ENCODE measurements around the gene SARS1.

SARS1 gene

DNA sequence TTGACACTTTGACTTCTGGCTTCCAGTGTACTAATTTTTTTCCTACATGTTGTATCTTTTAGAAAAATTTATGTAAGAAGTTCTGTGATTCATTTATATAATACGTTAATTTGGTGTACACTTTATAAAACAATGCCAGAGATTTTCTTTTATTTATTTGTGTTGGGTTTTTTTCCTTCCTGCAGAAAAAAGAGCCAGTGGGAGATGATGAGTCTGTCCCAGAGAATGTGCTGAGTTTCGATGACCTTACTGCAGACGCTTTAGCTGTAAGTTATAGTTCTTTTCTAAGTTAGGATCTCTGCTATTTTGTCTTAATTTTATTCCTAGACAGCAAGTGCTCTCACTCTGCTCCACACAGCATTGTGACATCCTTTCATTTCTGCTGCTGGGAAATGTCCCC lies 14.4 kb downstream of the SARS1 start:
- no peak overlapping the region for H3K4me3 ChIP-seq (ENCODE audit: low read depth in 1 of 2, low read length in 2 of 2)
- no peaks in the 10 kb centered on the region for H3K27me3 ChIP-seq (ENCODE audit: insufficient read depth, low read length, poor library complexity)
- H3K36me3 ChIP-seq (ENCODE audit: insufficient read depth, low read length), result peaks cover 90% of the 10 kb centered on the region
- TF ChIP-seq, protein P1, sequence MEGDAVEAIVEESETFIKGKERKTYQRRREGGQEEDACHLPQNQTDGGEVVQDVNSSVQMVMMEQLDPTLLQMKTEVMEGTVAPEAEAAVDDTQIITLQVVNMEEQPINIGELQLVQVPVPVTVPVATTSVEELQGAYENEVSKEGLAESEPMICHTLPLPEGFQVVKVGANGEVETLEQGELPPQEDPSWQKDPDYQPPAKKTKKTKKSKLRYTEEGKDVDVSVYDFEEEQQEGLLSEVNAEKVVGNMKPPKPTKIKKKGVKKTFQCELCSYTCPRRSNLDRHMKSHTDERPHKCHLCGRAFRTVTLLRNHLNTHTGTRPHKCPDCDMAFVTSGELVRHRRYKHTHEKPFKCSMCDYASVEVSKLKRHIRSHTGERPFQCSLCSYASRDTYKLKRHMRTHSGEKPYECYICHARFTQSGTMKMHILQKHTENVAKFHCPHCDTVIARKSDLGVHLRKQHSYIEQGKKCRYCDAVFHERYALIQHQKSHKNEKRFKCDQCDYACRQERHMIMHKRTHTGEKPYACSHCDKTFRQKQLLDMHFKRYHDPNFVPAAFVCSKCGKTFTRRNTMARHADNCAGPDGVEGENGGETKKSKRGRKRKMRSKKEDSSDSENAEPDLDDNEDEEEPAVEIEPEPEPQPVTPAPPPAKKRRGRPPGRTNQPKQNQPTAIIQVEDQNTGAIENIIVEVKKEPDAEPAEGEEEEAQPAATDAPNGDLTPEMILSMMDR (IDR thresholded peaks at IDR 0.05; ENCODE audit: borderline replicate concordance, extremely low read depth, low read length, poor library complexity, severe bottlenecking), result no peak
- no peak for TF ChIP-seq EZH2 (IDR thresholded peaks at IDR 0.05; ENCODE audit: borderline replicate concordance, low read depth, low read length, severe bottlenecking)
- no peak overlapping the region for H3K4me2 ChIP-seq (ENCODE audit: insufficient read depth, low read length)
- H3K4me1 ChIP-seq (ENCODE audit: insufficient read depth, low read length), result no peaks in the 10 kb centered on the region
- no peak for ATAC-seq (ENCODE audit: insufficient read depth, low read depth)
- peaks cover 35% of the 10 kb centered on the region for H3K79me2 ChIP-seq (ENCODE audit: insufficient read depth, low read length)
- DNase-seq, result no peak
- H4K20me1 ChIP-seq (ENCODE audit: insufficient read depth, low read length), result no peaks in the 10 kb centered on the region; the same call in 1 of the 2 replicates
- H2AFZ ChIP-seq (ENCODE audit: low read depth, low read length), result no peak overlapping the region
- H3K9ac ChIP-seq (ENCODE audit: low read depth, low read length), result no peak overlapping the region
- H3K9me3 ChIP-seq (ENCODE audit: insufficient read depth, low read length, severe bottlenecking), result no peaks in the 10 kb centered on the region
- H3K27ac ChIP-seq (ENCODE audit: low read length), result no peak overlapping the region

DNA sequence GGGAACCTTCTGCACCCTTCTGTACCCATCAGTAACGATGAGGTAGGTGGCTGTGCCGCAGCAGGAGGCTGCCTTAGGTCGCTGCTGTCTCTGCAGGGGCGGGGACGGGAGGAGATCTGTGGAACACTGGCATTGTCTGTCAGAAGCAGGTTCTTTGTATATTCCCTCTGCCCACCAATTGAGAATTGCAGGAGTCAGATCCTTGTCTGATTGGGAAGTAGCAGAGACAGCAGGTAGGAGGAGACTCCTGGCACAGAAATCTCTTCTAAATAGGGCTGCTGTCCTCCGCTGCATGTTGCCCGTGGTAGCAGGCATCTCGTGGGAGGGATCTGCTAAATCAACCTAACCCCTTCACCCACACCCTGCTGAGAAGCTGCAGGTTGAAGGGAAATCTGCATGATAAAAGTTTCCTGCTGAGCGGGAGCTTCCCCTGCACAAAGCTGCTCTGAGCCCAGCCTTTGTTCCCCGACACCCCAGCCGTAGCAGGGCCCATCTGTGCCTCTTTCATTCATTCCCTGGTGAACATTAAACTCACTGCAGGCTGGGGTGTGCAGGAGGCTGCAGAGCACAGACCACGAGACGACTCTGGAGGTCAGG lies 15.9 kb downstream of the SARS1 start:
- TF ChIP-seq, protein P1 (IDR thresholded peaks at IDR 0.05; ENCODE audit: borderline replicate concordance, extremely low read depth, low read length, poor library complexity, severe bottlenecking), result no peak
- TF ChIP-seq EZH2 (IDR thresholded peaks at IDR 0.05; ENCODE audit: borderline replicate concordance, low read depth, low read length, severe bottlenecking), result no peak
- peaks cover 21% of the 10 kb centered on the region for H3K79me2 ChIP-seq (ENCODE audit: insufficient read depth, low read length)
- no peak overlapping the region for H2AFZ ChIP-seq (ENCODE audit: low read depth, low read length)
- H3K9ac ChIP-seq (ENCODE audit: low read depth, low read length), result no peak overlapping the region
- ATAC-seq (ENCODE audit: insufficient read depth, low read depth) (no peak), DNase-seq (no peak)
- no peaks in the 10 kb centered on the region for H3K27me3 ChIP-seq (ENCODE audit: insufficient read depth, low read length, poor library complexity)
- no peaks in the 10 kb centered on the region; the same call in 1 of the 2 replicates for H4K20me1 ChIP-seq (ENCODE audit: insufficient read depth, low read length)
- no peak overlapping the region for H3K4me2 ChIP-seq (ENCODE audit: insufficient read depth, low read length)
- H3K36me3 ChIP-seq (ENCODE audit: insufficient read depth, low read length), result peaks cover 92% of the 10 kb centered on the region
- H3K4me3 ChIP-seq (ENCODE audit: low read depth in 1 of 2, low read length in 2 of 2), result no peak overlapping the region
- H3K27ac ChIP-seq (ENCODE audit: low read length), result no peak overlapping the region
- H3K4me1 ChIP-seq (ENCODE audit: insufficient read depth, low read length), result no peaks in the 10 kb centered on the region
- no peaks in the 10 kb centered on the region for H3K9me3 ChIP-seq (ENCODE audit: insufficient read depth, low read length, severe bottlenecking)

DNA sequence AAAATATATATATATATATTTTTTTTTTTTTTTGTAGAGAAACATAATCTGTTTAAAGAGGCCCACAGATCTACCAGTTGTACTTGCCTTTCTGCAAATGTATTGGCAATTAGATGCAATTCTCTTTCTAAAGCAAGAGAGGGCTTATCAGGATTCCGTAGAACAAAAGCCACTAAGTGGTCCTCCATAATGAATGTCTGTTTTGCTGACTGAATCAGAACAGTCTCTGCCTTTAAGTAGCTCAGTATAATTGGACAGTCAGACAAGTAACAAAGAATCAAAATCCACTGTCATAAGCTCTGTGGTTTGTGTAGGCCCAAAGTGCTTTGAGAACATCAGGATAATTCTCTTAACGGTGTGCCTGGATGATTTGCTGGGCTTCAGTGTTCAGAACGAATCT lies 17.3 kb downstream of the SARS1 start:
- Histone ChIP-seq H3K9me3 (ENCODE audit: insufficient read depth, low read length, severe bottlenecking) (no peaks in the 10 kb centered on the region), H4K20me1 (ENCODE audit: insufficient read depth, low read length) (no peaks in the 10 kb centered on the region; the same call in 1 of the 2 replicates), H3K36me3 (ENCODE audit: insufficient read depth, low read length) (peaks cover 92% of the 10 kb centered on the region), H3K4me1 (ENCODE audit: insufficient read depth, low read length) (no peaks in the 10 kb centered on the region), H3K4me3 (ENCODE audit: low read depth in 1 of 2, low read length in 2 of 2) (no peak overlapping the region), H3K9ac (ENCODE audit: low read depth, low read length) (no peak overlapping the region), H3K79me2 (ENCODE audit: insufficient read depth, low read length) (peaks cover 7% of the 10 kb centered on the region), H2AFZ (ENCODE audit: low read depth, low read length) (no peak overlapping the region), H3K4me2 (ENCODE audit: insufficient read depth, low read length) (no peak overlapping the region), H3K27me3 (ENCODE audit: insufficient read depth, low read length, poor library complexity) (no peaks in the 10 kb centered on the region), H3K27ac (ENCODE audit: low read length) (no peak overlapping the region)
- DNase-seq (no peak), ATAC-seq (ENCODE audit: insufficient read depth, low read depth) (no peak)
- TF ChIP-seq EZH2 (IDR thresholded peaks at IDR 0.05; ENCODE audit: borderline replicate concordance, low read depth, low read length, severe bottlenecking), result no peak
- TF ChIP-seq, protein P1 (IDR thresholded peaks at IDR 0.05; ENCODE audit: borderline replicate concordance, extremely low read depth, low read length, poor library complexity, severe bottlenecking), result no peak

Measured in DND-41 (cell line).